ENCODE data around the gene TGFBR1. TPM values are rescaled to one million over a fixed set of nuclear protein-coding genes. Genes with fewer than 3 reads are reported as not detected.

Gene TGFBR1
- total RNA-seq, 4 donors from 2014 or later: 24.0 to 37.4 (median 31.8) TPM

DNA sequence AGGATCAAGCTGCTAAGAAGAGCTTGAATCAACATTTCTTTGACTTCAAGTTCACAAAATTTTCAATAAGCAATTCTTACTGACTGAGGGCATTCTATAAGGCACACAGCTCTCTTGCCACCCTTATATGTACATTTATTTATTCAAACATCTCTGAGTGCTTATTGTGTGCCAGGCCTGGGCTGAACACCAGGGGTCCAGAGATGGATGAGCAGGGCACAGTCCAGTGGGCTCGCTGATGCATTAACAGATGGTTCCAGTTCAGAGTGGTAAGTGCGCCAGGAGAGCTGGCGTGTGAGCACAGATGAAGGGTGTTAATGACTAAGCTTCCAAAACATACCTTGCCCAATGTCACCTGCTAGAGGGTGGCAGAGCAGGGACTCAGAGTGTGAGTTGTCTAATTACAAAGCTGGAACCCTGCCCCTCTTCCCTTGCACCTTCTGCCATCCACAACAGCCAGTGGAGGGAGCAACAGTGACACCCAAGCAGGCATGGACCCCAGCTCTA, 92.3 kb downstream of the TGFBR1 start:
- Histone ChIP-seq H3K4me1 (no peaks in the 10 kb centered on the region), H3K27ac (no peak overlapping the region), H3K4me3 (no peak overlapping the region), H3K9me3 (no peaks in the 10 kb centered on the region), H3K36me3 (no peaks in the 10 kb centered on the region), H3K27me3 (no peaks in the 10 kb centered on the region)
- 94 to 96% methylated on average over 3 of the region's 3 CpGs for WGBS, 2 donors
- no peak for DNase-seq (ENCODE audit: low spot score in 2 of 2)
- TF ChIP-seq, protein P1, sequence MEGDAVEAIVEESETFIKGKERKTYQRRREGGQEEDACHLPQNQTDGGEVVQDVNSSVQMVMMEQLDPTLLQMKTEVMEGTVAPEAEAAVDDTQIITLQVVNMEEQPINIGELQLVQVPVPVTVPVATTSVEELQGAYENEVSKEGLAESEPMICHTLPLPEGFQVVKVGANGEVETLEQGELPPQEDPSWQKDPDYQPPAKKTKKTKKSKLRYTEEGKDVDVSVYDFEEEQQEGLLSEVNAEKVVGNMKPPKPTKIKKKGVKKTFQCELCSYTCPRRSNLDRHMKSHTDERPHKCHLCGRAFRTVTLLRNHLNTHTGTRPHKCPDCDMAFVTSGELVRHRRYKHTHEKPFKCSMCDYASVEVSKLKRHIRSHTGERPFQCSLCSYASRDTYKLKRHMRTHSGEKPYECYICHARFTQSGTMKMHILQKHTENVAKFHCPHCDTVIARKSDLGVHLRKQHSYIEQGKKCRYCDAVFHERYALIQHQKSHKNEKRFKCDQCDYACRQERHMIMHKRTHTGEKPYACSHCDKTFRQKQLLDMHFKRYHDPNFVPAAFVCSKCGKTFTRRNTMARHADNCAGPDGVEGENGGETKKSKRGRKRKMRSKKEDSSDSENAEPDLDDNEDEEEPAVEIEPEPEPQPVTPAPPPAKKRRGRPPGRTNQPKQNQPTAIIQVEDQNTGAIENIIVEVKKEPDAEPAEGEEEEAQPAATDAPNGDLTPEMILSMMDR (IDR thresholded peaks at IDR 0.05): no peak
- no peak for TF ChIP-seq POLR2A (IDR thresholded peaks at IDR 0.05)
- no peak for TF ChIP-seq EP300 (IDR thresholded peaks at IDR 0.05)

DNA sequence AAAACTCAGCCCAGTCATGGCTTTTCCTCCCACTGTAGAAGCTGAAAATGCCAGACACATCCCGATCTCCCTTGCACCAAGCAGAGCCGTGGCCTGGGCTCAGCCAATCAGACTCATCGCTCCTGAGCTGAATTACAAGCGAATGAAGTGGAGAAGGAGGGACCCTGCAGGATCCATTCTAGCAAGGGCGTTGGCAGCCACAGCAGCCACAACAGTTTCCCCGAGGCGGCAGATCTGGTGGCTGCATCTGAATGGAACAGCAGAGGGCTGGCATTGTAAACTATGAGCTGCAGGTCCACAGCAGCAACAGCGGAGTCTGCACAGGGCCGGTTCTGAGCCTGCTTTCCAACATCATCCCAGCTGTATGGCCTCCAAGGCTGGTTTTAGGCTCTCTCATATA, 93.1 kb downstream of the TGFBR1 start:
- no peaks in the 10 kb centered on the region for H3K27me3 ChIP-seq
- no peak overlapping the region for H3K4me3 ChIP-seq
- no peak overlapping the region for H3K27ac ChIP-seq
- no peaks in the 10 kb centered on the region for H3K4me1 ChIP-seq
- WGBS, 2 donors: 64 to 74% methylated on average over 8 to 9 of the region's 9 CpGs
- no peaks in the 10 kb centered on the region for H3K9me3 ChIP-seq
- H3K36me3 ChIP-seq: no peaks in the 10 kb centered on the region
- TF ChIP-seq EP300 (IDR thresholded peaks at IDR 0.05): no peak
- TF ChIP-seq POLR2A (IDR thresholded peaks at IDR 0.05): no peak
- TF ChIP-seq, protein P1 (IDR thresholded peaks at IDR 0.05): no peak
- DNase-seq (ENCODE audit: low spot score in 2 of 2): no peak

DNA sequence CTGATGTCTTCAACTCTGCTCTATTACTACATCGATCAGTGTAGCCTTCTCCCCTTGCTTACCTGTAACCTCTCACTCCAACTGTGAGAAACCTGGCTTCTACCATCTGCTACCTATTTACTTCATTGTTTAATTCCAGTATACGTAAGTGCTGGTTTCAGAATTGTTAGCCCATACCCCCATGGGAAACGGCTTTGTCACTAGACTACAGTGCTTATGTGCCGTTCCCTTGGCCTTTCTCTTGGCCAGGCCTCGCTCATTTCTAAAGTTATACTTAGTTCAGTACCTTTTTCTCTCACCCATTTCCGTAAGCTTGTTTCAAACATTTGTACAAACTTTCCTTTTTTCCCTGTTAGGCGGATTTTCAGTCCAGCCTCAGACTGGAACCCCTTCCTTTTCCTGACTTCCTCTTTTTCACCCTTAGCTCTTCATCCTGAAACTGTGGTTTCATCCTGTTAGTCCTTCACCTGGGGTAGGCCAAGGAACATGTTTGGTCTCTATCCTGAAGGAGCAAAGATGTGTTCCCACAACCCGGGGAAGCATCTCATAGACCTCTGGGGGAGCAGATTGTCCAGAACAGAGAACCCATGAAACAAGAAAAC, 95.1 kb downstream of the TGFBR1 start:
- 84 to 85% methylated on average over 8 of the region's 8 CpGs for WGBS, 2 donors
- no peaks in the 10 kb centered on the region for H3K9me3 ChIP-seq
- H3K36me3 ChIP-seq: no peaks in the 10 kb centered on the region
- no peak overlapping the region for H3K4me3 ChIP-seq
- no peaks in the 10 kb centered on the region for H3K4me1 ChIP-seq
- H3K27me3 ChIP-seq: no peaks in the 10 kb centered on the region
- no peak overlapping the region for H3K27ac ChIP-seq
- DNase-seq (ENCODE audit: low spot score in 2 of 2): no peak
- TF ChIP-seq, protein P1 (IDR thresholded peaks at IDR 0.05): no peak
- TF ChIP-seq POLR2A (IDR thresholded peaks at IDR 0.05) (no peak), EP300 (IDR thresholded peaks at IDR 0.05) (no peak)

DNA sequence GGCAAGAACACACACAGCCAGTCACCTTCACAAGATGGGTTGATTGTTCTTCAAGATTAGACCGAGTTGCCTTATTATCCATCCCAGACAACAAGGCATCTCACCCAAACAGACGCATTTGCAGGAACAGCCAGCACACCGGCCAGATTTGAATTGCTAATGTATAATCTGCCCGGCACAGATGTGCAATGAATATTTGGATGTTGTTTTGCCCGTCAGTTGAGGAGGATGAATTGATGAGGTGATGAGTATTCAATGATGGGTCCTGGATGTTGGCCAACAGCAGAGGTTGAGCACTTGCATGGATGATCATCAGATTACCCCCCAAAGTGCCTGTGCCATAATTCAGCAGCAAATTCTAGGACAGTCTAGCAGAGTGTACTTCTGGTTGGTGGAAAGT, 96.7 kb downstream of the TGFBR1 start:
- H3K4me1 ChIP-seq: no peaks in the 10 kb centered on the region
- no peak overlapping the region for H3K27ac ChIP-seq
- WGBS, 2 donors: 79 to 93% methylated on average over 5 of the region's 5 CpGs
- H3K9me3 ChIP-seq: no peaks in the 10 kb centered on the region
- no peaks in the 10 kb centered on the region for H3K27me3 ChIP-seq
- no peak for DNase-seq (ENCODE audit: low spot score in 2 of 2)
- no peak overlapping the region for H3K4me3 ChIP-seq
- TF ChIP-seq POLR2A (IDR thresholded peaks at IDR 0.05): no peak
- no peak for TF ChIP-seq EP300 (IDR thresholded peaks at IDR 0.05)
- TF ChIP-seq, protein P1 (IDR thresholded peaks at IDR 0.05): no peak
- H3K36me3 ChIP-seq: no peaks in the 10 kb centered on the region

Small RNAs within 50 kb of the gene (small RNA-seq; reads per million reads assigned to genes)
- gene RN7SL794P: not detected
- not detected for gene RNA5SP290

Other genes with a start within 250 kb of the TGFBR1 start
- 10 to 100 TPM; 25.8 to 55.3 (median 36.0) TPM for gene COL15A1, start 161.2 kb upstream of the TGFBR1 start, total RNA-seq
- gene ALG2, start 116.8 kb downstream of the TGFBR1 start, total RNA-seq: 10 to 100 TPM; 22.7 to 38.3 (median 29.3) TPM
- 10 to 100 TPM; 41.0 to 99.0 (median 75.1) TPM for gene SEC61B, start 117.2 kb downstream of the TGFBR1 start, total RNA-seq

All from tibial nerve (tissue), 4 donors.